ENCODE results near the gene TMC1.

DNA sequence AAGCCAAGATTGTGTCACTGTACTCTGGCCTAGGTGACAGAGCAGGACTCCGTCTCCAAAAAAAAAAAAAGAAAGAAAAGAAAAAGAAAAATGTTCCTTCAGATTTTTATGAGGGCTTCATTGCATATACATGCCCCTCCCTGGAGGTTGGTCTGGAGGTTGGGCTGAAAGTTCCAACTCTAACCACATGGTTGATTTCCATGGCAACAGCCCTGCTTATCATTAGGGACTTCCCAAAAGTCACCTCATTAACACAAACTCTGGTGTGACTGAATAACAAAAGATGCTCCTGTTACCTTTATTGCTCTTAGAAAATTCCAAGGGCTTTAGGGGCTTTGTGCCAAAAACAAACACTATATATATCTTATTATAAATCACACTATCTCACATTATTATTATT lies 113.8 kb downstream of the TMC1 start:
- TF ChIP-seq POLR2AphosphoS5 (IDR thresholded peaks at IDR 0.05) (no peak), POLR2A (IDR thresholded peaks at IDR 0.05) (no peak)
- TF ChIP-seq, protein P1, sequence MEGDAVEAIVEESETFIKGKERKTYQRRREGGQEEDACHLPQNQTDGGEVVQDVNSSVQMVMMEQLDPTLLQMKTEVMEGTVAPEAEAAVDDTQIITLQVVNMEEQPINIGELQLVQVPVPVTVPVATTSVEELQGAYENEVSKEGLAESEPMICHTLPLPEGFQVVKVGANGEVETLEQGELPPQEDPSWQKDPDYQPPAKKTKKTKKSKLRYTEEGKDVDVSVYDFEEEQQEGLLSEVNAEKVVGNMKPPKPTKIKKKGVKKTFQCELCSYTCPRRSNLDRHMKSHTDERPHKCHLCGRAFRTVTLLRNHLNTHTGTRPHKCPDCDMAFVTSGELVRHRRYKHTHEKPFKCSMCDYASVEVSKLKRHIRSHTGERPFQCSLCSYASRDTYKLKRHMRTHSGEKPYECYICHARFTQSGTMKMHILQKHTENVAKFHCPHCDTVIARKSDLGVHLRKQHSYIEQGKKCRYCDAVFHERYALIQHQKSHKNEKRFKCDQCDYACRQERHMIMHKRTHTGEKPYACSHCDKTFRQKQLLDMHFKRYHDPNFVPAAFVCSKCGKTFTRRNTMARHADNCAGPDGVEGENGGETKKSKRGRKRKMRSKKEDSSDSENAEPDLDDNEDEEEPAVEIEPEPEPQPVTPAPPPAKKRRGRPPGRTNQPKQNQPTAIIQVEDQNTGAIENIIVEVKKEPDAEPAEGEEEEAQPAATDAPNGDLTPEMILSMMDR (IDR thresholded peaks at IDR 0.05) = no peak

Data from upper lobe of left lung (tissue), 4 donors.